Ovary (tissue), 3 donors: ENCODE data around the gene BRPF3.

Experiments
- EP300 ChIP-seq: sonication (generic); formaldehyde crosslinking; IDR thresholded peaks from one replicate; pipeline ENCODE4 v1.6.1; 2017; ENCODE audit warnings: antibody characterized with exemption
- TF ChIP-seq, protein P1 (sequence below), 3 donors: fragments of 450-650 bp in 2 of 3; fragments of 200-600 bp in 1 of 3; IDR thresholded peaks; one replicate each; pipeline versions ENCODE4 v1.5.1 to v1.8.0; 2016 to 2022; ENCODE audit warnings: antibody characterized with exemption in 3 of 3, mild to moderate bottlenecking in 1 of 3
- donor health status: DM: no; HTN: no; CAD: no.

DNA sequence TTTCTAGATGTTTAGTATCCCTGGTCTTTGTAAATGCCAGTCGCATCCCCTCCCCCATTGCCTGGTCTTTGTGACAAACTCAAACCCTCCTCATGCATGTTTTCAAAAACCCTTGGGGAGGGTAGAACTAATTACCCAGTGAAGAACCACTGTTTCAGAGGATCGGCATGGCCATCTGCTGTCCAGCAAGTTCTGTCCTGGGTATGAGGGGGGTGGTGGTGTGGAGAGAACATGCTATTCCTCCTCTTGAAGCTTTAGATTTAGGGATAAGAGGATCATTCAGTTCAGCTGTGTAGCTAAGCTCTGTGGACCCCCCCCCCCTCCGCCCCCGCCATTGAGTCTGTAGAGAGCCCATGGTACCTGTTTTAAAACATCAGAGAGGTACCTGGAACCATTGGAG is 5.6 kb downstream of the BRPF3 start:
- TF ChIP-seq, protein P1, sequence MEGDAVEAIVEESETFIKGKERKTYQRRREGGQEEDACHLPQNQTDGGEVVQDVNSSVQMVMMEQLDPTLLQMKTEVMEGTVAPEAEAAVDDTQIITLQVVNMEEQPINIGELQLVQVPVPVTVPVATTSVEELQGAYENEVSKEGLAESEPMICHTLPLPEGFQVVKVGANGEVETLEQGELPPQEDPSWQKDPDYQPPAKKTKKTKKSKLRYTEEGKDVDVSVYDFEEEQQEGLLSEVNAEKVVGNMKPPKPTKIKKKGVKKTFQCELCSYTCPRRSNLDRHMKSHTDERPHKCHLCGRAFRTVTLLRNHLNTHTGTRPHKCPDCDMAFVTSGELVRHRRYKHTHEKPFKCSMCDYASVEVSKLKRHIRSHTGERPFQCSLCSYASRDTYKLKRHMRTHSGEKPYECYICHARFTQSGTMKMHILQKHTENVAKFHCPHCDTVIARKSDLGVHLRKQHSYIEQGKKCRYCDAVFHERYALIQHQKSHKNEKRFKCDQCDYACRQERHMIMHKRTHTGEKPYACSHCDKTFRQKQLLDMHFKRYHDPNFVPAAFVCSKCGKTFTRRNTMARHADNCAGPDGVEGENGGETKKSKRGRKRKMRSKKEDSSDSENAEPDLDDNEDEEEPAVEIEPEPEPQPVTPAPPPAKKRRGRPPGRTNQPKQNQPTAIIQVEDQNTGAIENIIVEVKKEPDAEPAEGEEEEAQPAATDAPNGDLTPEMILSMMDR (IDR thresholded peaks at IDR 0.05): no peak
- TF ChIP-seq EP300: no peak
